Measurements from ENCODE around the gene TCIRG1. TPM values are rescaled to one million over a fixed set of nuclear protein-coding genes. Genes with fewer than 3 reads are reported as not detected.
A peak's percentile ranks its signal among the peaks of the same experiment; 100 is the strongest.

TCIRG1 gene
- total and polyA plus RNA-seq, 2 of the 13 experiments (the other 11 are each of a cell fraction or from before 2014, with no cell fraction given), result 48.0 to 69.6 TPM

- no peak for TF ChIP-seq ZNF660 (CRISPR knock-in tag; IDR thresholded peaks at IDR 0.05; ENCODE audit: borderline replicate concordance, low read depth)
- TF ChIP-seq ZSCAN12 (CRISPR knock-in tag; IDR thresholded peaks at IDR 0.05), result peak; percentile 62; the same call in 1 of the 2 replicates
- no peak; the same call in 1 of the 2 replicates for TF ChIP-seq ZNF317 (CRISPR knock-in tag; IDR thresholded peaks at IDR 0.05)
- no peak for TF ChIP-seq YY1 (IDR thresholded peaks at IDR 0.05; ENCODE audit: insufficient read depth, insufficient replicate concordance, low read depth, low read length)
- TF ChIP-seq ZNF704 (CRISPR knock-in tag; IDR thresholded peaks at IDR 0.05; ENCODE audit: borderline replicate concordance), result no peak
- TF ChIP-seq ZKSCAN5 (CRISPR knock-in tag; IDR thresholded peaks at IDR 0.05), result 0 out of 2 replicates have a peak, but pooled peaks have one; percentile 36
- no peak for TF ChIP-seq PAWR (CRISPR knock-in tag; IDR thresholded peaks at IDR 0.05; ENCODE audit: borderline replicate concordance)
- TF ChIP-seq ZFP91 (CRISPR knock-in tag; IDR thresholded peaks at IDR 0.05; ENCODE audit: borderline replicate concordance), result peak; percentile 76; the same call in 1 of the 2 replicates
- TF ChIP-seq, protein P1, sequence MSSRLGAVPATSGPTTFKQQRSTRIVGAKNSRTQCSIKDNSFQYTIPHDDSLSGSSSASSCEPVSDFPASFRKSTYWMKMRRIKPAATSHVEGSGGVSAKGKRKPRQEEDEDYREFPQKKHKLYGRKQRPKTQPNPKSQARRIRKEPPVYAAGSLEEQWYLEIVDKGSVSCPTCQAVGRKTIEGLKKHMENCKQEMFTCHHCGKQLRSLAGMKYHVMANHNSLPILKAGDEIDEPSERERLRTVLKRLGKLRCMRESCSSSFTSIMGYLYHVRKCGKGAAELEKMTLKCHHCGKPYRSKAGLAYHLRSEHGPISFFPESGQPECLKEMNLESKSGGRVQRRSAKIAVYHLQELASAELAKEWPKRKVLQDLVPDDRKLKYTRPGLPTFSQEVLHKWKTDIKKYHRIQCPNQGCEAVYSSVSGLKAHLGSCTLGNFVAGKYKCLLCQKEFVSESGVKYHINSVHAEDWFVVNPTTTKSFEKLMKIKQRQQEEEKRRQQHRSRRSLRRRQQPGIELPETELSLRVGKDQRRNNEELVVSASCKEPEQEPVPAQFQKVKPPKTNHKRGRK (CRISPR knock-in tag; IDR thresholded peaks at IDR 0.05), result no peak
- no peak for TF ChIP-seq TOE1 (CRISPR knock-in tag; IDR thresholded peaks at IDR 0.05)
- TF ChIP-seq, protein P2, sequence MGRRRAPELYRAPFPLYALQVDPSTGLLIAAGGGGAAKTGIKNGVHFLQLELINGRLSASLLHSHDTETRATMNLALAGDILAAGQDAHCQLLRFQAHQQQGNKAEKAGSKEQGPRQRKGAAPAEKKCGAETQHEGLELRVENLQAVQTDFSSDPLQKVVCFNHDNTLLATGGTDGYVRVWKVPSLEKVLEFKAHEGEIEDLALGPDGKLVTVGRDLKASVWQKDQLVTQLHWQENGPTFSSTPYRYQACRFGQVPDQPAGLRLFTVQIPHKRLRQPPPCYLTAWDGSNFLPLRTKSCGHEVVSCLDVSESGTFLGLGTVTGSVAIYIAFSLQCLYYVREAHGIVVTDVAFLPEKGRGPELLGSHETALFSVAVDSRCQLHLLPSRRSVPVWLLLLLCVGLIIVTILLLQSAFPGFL (CRISPR knock-in tag; IDR thresholded peaks at IDR 0.05), result no peak
- TF ChIP-seq GMEB2 (CRISPR knock-in tag; IDR thresholded peaks at IDR 0.05; ENCODE audit: low read depth), result no peak
- no peak for TF ChIP-seq ZNF652 (CRISPR knock-in tag; IDR thresholded peaks at IDR 0.05; ENCODE audit: borderline replicate concordance, low read depth)
- TF ChIP-seq MXI1 (IDR thresholded peaks at IDR 0.05; ENCODE audit: borderline replicate concordance, low read depth, low read length), result no peak
- no peak for TF ChIP-seq HCFC1 (IDR thresholded peaks at IDR 0.05; ENCODE audit: low read depth, low read length)
- no peak for TF ChIP-seq KDM1A (CRISPR knock-in tag; IDR thresholded peaks at IDR 0.05)
- TF ChIP-seq XBP1 (CRISPR knock-in tag; IDR thresholded peaks at IDR 0.05), result no peak
- no peak for TF ChIP-seq ZNF138 (CRISPR knock-in tag; IDR thresholded peaks at IDR 0.05; ENCODE audit: low read depth)
- TF ChIP-seq NFATC3 (CRISPR knock-in tag; IDR thresholded peaks at IDR 0.05), result 0 out of 2 replicates have a peak, but pooled peaks have one; percentile 59
- TF ChIP-seq ZFP1 (CRISPR knock-in tag; IDR thresholded peaks at IDR 0.05), result no peak
These were observed 28.5 kb upstream of the TCIRG1 start, which contains the start of gene ALDH3B1 (continued) for GRCh38 chr11:68010090-68011041.

All from HepG2 (cell line).